ENCODE data around the gene PRKAR1A.
"Not testable (repeated sequence)": the region's sequence is repeated elsewhere in the genome, so short reads cannot be mapped to it uniquely, and the experiment has no call there.

The PRKAR1A gene

DNA sequence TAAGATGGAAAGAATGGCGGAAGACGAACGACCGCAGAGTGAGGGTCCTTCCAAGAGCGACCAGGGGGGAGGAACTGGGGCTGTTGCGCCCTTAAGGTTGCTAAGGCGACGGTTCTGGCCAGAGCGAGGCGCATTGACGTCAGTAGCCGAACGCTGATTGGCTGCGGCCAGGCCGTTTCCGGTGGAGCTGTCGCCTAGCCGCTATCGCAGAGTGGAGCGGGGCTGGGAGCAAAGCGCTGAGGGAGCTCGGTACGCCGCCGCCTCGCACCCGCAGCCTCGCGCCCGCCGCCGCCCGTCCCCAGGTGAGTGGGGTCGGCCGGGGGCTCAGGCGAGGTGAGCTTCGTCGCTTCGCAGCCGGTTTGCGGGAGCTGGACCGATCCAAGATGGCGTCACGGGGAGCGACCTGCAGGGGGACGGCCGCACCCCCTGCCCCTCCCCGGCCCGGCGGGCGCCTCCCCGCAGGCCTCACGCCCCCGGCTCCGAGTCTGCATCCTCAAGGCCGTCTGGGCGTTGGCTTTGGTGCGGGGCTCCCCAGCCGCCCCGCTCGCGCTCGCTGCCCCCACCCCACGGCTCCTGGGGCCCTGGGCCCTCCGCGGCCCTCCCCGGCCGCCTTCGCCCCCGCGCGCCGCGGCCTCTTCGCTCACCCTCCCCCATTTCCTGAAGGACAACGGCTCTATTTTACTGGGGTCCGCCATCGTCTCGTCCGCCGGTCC lies at the start of gene PRKAR1A:
TSS of gene PRKAR1A (plus strand) at position 184 of the 713 bp plus-strand sequence. CDS start 2,970 bp downstream, outside the sequence.
- DNase-seq (ENCODE audit: low spot score) = peak; percentile 82
- FAIRE-seq = no peak

DNA sequence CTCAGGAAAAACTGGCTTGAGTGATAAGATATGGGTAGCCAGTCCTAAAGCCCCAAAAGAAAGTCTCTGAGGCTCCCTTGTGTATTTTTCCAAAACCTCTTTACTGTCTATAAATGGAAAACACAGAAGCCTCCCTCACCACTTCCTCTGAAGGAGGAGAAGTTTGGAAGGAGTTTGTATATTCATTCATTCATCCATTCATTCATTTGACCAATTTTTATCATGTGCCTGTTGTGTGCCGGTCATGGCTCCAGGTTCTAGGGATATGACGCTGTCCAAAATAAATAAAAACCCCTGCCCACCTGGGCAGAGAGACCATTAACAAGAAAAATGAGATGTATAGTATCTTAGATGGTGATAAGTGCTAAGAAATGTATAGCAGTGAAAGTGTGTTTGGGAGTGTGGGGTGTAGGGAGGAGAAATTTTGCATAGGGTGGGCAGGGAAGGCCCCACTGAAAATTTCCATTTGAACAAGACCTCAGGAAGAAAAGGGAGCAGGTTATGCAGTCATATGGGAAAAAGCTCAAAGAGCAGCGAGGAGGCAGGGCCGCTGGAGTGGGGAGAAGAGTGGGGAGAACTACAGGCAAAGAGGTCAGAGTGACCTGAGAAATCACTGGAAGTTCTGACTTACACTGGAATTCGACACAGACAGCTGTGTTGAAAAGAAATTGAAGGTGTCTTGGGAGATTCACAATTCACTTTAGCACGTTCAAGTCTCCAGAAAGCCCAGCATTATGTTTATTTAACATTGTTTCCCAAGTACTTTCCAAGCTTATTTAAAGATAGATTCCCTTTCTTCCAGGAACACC lies 48.8 kb upstream of the PRKAR1A start:
- FAIRE-seq (no peak), DNase-seq (ENCODE audit: low spot score) (no peak)

DNA sequence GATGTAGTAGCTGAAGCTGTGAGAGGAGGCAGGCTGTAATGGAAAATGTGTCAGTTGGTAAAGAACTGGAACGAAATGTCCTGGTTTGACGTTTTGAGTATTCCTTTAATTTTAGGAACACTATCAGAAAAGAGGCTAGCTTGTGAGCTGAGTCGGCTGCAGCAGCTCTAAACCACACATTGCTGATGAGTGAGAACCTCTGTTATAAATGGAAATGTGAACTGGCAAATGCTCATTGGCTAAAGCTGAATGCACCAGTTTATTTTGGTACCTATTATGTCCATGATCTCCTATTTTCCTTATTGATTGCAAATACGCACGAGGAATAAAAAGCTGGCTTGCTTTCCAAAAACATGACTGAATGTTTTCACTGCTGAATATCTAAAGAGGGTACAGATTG lies 43.9 kb upstream of the PRKAR1A start:
- DNase-seq (ENCODE audit: low spot score) = no peak
- FAIRE-seq = no peak

DNA sequence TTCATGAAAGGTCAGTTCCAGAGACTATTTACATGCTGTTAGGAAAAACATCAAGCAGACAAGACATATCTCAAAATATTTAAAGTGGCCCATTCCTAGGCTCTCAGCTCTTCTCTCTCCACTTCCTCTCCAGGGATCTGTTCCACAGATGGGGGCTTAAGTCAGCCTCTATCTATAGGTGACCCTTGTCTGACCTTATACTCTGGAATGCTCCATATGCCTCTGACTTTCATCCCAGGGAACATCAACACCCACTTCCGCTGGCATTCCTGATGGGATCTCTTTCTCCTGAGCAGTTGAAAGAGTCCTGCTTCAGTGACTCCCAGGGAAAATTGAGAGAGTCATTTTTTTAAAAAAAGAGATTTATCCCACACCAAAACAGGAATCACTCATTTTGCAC lies 43.4 kb upstream of the PRKAR1A start:
- DNase-seq (ENCODE audit: low spot score) (peak; percentile 39), FAIRE-seq (no peak)

DNA sequence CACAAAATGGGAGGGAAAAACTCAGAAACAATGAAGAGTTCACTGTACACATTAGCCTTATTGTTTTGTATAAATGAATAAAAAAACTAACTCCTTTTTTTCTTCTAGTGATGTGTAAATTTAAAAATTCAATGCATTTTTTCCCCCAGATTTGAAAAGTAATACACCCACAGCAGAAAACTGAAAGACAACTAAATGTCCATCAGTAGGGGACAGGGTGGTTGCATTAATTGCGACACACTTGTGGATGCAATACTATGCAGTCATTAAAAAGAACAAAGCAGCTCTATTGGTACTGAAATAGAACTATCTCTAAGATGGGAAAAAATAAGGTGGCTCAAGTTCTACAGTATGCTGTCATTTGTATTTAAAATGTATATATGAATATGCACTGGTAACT lies 41.3 kb upstream of the PRKAR1A start:
- FAIRE-seq (no peak), DNase-seq (ENCODE audit: low spot score) (no peak)

DNA sequence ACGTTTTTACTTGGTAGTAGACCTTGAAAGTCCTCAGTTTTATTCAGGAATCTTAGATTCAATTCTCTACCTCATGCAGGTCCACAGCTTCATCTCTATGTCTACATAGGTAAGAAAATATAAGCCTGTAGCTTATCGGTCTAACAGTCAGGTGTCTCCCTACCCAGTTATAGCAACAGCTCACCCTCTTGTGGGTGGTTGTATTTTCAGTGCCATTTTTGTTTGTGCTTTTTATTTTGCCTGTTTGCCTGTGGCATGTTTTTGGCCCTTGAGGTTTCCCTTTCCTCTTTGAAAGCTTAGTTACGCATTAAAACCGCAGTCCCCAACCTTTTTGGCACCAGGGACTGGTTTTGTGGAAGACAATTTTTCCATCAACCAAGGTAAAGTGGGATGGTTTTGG lies 31.3 kb upstream of the PRKAR1A start:
- FAIRE-seq (no peak), DNase-seq (ENCODE audit: low spot score) (no peak)

DNA sequence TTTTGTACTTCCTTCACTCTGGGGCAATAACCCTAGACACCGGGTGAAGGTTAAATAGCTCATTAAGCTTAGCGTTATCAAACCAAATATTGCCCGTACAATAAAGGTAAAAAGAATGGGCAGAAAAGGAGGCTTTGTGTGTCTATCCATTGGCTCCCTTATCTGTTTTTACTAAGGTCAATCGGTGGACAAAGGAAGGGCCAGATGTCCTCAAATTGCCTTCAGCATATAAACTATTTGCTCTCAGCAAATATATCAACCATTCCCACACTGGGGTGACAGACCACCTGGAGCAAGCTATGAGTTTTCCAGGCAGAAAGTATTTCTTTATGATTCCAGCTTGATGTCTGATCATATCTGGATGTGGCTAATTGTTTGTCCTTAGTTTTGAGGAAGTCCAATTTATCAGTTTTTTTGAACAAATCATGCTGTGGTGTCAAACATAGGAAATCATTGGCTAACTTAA lies 29.6 kb upstream of the PRKAR1A start:
- FAIRE-seq (no peak), DNase-seq (ENCODE audit: low spot score) (no peak)

DNA sequence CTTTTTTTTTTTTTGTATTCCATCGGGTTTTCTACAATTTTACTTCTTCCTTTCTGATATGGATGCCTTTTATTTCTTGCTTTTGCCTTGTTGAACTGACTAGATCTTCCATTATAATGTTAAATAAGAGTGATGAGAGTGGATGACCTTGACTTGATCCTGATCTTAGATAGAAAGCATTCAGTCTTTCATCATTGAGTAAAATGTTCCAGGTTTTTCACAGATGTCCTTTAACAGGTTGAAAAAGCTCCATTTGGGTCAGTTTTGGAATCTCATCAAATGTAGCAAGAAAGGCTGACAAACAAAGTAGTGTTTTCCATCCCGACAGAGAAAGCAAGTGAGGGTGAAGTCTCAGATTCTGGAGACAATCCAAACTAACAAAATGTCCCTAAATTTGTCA lies 27.8 kb upstream of the PRKAR1A start:
- DNase-seq (ENCODE audit: low spot score) = no peak

DNA sequence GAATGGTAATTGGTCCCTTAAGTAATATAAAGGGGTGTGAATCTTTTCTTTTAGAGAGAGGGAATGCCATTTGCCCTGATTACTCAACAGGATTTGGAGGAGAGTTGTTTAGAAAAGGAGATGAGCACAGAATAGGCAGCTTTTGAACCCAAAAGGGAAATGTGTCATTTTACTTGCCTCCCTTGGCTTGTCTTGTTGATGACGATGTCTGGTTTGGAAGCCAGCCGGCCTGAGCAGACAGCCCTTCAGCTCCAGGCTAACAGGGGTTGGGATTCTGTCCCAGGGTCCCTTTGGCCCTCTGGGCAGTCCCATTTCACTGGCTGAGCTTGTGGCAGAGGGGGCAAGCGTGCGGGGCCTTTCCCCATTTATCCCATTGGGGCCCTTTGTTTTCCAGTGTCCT lies 22.3 kb upstream of the PRKAR1A start:
- FAIRE-seq (no peak), DNase-seq (ENCODE audit: low spot score) (no peak)

More for the DNA sequence above, 27.8 kb upstream of the PRKAR1A start:
- no peak for FAIRE-seq

DNA sequence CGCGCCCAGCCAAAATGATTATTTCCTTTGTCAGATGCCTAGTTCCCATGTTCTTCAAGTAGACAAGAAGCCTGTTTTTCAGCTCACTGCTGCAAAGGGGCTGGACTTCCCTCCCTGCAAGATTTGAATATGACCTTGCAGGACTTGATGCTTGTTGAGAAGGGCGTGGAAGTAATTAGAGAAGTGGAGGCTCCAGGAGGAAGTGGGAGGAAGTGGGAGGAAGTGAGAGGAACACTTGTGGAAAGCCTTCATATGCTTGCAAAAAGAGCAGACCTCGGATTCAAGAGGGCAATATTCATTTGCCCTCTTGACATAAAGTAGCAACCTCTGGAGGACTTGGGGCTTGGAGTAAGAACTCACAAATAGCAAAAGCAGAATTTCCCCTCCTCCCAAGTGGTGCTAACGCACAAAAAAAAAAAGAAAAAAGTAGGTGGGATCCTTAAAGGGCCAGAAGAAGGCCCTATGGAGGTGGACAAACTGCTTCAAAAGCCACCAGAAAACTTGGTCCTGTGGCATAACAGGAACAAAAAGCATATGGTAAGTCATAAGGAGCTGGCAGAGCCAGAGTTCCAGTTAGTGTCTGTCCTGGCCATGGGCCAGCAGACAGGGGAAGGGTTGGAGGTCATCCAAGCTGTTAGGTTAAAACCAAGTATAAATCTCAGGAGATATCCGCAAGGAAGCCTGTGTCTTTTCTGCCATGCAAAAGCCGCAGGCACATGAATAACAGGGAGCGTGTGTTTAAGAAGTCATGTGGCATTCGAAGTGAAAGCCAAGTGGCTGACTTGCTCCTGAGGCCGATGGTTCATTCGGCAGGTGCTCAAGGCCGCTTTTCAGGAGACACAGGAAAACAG lies 20.6 kb upstream of the PRKAR1A start:
- DNase-seq (ENCODE audit: low spot score) = no peak
- no peak for FAIRE-seq

DNA sequence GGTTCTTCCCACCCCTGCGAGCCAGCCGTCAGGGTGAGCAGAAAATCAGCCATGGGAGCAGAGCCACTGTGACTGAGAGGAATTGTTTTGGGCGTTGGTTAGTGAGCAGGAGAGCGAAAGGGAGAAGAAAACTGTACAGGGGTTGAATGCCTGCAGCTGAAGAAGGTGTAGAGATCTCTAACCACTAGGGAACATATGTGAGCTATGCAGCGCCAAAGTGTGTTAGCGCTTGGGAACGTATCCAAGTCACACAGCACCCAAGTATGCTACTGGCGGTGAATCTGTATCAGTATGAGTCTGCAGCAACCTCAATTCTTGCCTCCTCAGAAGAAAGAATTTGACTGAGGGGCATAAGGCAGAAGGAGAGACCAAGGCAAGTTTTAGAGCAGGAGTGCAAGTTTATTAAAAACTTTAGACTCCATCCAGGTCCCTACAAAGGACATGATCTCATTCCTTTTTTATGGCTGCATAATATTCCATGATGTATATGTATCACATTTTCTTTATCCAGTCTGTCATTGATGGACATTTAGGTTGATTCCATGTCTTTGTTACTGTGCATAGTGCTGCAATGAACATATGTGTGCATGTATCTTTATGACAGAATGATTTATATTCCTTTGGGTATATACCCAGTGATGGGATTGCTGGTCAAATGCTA lies 19.7 kb upstream of the PRKAR1A start:
- not testable (repeated sequence) for FAIRE-seq

DNA sequence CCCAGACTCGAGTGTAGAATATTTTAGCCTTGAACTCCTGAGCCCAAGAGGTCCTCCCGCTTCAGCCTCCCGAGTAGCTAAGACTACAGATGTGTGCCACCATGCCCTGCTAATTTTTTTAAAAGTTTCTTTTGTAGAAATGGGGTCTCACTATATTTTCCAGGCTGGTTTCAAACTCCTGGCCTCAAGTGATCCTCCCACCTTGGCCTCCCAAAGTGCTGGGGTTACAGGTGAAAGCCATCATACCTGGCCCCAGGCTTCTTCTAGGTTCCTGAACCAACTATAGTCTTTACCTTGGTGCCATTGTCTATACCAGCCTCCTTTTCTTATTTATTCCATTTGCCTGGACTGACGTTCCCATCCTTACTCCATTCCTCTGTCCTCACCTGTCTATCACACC lies 17.1 kb upstream of the PRKAR1A start:
- DNase-seq (ENCODE audit: low spot score) (no peak), FAIRE-seq (no peak)

More for the DNA sequence above, 19.7 kb upstream of the PRKAR1A start:
- DNase-seq (ENCODE audit: low spot score) = not testable (repeated sequence)

DNA sequence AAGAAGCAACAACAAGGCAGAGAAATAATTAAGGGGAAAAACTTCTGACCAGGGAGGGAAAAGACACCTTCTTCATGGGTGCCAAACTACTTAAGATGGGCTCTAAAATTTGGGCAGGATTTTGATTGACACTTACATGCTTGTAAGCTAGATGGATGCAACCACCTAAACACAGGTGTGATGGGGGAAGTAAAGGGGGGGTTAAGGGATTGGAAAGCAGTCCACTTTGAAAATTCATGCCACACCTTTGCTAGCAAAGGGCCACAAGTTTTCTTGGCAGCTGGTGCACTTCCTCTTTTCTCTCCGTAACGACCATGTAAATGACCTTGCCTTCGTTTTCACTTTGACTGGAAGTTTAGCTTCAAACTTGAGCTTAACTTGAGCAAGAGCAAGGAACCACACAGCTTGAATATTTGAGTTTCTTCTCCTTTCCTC lies 14.3 kb upstream of the PRKAR1A start:
- DNase-seq (ENCODE audit: low spot score) = no peak
- FAIRE-seq = no peak

DNA sequence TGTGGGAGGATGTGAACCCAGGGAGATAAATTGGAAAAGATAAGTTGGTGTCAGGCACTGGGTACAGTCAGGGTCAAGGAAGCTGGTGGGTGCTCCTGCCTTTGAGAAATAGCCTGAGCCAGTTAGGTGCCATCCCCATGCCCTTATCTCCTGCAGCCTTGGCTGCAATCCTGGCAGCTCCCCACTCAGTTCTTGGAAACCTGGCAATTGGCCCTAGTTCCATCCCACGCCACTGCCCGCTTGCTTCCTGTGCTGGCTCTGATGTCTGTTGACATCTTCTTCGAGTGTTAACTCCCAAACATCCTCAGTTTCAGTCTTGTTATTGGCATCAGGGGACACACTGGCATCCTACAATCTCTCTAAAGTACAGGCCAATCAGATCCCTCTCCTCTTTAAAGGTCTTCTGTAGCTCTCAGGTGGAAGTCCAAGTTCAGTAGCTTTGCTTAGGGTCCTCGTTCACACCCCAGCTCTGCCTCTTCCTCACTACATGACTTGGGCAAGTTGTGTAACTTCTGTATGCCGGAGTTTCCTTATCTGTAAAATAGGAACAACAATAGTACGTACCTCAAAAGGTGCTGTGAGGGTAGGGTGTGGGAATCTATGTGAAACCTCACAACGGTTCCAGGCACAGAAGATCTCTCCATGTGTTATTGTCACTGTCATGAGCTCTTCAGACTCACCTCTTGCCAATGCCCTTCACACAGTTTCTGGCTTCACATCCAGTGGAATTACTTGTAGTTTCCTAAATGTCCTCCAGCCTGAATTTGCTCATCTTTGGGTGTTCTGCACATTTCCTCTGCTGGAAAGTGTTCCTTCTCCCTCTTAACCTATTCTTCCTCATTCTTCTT lies 13.5 kb upstream of the PRKAR1A start:
- FAIRE-seq (no peak), DNase-seq (ENCODE audit: low spot score) (no peak)

DNA sequence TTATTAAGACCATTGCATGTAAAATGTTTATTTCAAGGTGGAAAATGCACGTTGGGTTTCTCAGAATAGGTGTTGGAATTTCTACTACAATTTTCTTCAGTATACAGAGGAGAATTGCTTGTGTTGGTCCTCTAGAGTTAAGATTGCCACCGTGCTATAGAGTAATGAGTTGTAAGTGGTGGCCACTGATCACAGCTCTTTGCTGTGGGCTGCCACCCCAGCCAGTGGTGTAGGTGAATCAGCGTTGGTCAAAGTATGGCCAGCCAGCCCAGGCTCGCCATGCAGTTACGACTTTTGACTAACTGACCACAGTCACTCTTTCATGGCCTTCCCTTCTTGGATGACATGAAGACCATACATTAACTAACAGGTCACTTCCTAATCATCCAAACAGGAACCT lies 12.6 kb upstream of the PRKAR1A start:
- FAIRE-seq (no peak), DNase-seq (ENCODE audit: low spot score) (peak; percentile 11)

DNA sequence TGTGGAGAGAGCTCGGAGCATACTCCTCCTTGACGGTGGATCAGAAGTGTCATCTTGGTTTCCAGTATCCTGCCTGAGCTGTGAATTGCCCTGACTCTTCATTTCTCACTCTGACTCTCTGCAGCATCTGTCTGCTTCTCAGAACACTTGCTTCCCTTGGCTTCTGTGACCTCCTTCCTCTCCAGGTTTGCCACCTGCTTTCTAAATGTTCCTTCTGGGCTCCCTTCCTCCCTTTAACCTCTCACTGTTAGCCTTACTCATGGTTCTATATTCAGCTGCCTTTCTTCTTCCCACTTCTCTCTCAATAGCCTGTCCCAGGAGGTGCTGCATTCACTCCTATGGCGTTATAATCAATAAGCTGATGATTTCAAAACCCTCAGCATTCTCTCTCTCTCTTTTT lies 11.2 kb upstream of the PRKAR1A start:
- DNase-seq (ENCODE audit: low spot score) (no peak), FAIRE-seq (no peak)

DNA sequence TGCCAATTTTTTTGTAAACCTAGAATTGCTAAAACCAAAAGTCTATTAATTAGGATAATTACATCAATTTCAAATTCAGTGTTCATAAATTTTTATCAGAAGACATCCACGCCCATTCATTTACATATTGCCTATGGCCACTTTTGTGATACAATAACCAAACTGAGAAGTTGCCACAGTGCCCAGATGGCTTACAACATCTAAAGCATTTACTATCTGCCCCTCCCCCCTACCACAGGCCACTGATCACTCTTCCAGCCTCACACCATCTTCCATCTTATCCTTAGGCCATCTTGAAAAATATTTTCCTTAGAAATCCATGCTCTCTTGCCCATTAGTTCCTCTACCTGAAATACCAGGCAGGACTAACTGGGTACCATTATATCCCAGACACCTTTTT lies 6.3 kb upstream of the PRKAR1A start:
- FAIRE-seq = no peak
- no peak for DNase-seq (ENCODE audit: low spot score)

DNA sequence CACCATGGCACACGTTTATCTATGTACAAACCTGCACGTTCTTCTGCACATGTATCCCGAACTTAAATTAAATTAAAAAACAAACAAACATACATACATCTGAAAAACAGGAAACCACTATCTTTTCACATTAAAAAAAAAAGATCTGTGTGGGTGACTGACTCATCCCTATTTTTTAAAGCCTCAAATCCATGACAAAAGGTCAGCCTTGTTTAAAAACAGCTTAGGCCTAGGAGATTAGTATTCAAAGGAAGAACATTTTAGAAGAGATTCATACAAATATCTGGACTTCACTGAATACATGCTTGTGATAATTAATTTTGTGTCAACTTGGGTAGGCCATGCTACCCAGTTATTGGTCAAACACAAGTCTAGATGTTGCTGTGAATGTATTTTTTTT lies 4.7 kb upstream of the PRKAR1A start:
- no peak for FAIRE-seq
- no peak for DNase-seq (ENCODE audit: low spot score)

DNA sequence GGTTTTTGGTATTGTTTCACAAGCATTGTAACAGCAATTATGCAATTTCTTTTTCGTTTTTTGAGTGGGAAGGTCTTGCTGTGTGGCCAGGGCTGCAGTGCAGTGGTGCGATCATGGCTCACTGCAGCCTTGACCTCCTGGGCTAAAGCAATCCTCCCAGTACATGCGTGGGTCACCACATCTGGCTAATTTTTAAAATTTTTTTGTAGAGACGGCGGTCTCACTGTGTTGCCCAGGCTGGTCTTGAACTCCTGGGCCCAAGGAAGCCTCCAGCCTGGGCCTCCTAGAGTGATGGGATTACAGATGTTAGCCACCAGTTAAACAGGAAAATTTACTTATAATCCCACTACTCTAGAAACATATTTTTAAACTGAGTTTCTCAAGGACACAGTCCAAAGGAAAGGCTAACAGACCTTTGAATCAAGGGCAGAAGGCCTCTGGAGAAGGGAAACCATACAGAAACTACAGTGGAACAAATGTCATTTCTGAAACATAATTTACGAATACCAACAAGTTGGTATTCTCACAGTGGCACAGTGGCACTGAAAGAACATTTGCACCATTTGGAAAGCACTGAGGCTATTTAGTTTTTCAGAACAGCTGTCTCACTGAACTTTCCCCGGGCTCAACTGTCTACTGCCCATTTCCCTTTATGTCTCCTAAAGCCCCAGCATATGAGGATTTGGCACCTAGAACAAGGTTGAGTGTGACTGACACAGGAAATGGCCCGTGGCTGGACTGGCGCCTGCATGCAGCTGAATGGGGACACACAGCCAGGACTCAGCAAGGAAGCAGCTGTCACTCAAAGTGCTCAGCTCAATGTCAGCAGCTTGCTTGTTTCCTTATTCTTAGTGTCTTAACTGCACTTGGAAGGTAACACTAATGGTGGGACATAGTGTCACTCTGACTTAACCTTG lies 2.8 kb upstream of the PRKAR1A start:
- DNase-seq (ENCODE audit: low spot score) (no peak), FAIRE-seq (no peak)
